ENCODE results near the gene GATAD2B.
A peak's percentile ranks its signal among the peaks of the same experiment; 100 is the strongest.

Gene GATAD2B

DNA sequence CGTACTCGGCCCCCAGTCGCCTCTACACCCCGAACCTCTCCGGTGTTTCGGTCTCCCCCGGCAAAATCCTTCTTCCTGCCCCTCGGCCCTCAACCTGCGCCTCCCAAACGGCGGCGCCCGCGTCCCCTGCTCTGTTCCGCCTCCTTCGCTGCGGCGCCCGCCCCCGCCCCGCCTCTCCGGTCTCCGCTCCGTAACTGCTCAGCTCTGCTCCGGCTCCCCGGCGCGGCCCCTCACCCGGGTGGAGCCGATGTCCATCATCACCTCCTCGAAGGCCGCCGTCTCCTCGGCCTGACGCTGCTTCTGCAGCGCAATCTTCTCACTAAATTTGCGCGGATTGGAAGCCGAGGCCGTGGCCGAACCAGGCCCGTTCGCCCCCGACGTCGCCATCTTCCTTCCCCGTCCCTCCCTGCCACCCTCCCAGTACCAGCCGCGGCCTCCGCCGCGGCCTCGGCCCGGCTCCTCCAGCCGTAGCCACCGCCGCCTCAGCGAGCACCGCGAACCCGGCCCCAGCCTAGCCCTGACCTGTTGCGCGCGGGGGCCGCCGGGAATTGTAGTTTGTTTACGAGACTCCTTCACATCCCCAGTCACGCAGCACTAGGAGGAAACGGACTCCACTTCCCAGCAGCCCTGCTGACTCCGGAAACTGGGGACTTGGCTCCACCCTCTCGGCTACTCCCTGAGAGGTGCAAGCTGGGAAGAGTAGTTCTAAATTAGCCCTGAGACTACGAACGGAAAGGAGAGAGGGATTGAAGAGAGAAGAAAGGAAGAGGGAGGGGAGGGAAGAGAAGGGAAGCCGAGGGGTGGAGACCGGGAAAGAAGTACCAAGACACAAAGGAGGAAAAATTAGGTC is 35.6 kb upstream of the GATAD2B start, which contains the start of gene CRTC2 (continued):
- TF ChIP-seq, protein P1, sequence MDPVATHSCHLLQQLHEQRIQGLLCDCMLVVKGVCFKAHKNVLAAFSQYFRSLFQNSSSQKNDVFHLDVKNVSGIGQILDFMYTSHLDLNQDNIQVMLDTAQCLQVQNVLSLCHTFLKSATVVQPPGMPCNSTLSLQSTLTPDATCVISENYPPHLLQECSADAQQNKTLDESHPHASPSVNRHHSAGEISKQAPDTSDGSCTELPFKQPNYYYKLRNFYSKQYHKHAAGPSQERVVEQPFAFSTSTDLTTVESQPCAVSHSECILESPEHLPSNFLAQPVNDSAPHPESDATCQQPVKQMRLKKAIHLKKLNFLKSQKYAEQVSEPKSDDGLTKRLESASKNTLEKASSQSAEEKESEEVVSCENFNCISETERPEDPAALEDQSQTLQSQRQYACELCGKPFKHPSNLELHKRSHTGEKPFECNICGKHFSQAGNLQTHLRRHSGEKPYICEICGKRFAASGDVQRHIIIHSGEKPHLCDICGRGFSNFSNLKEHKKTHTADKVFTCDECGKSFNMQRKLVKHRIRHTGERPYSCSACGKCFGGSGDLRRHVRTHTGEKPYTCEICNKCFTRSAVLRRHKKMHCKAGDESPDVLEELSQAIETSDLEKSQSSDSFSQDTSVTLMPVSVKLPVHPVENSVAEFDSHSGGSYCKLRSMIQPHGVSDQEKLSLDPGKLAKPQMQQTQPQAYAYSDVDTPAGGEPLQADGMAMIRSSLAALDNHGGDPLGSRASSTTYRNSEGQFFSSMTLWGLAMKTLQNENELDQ (tag by site-specific recombination; IDR thresholded peaks at IDR 0.05; ENCODE audit: low read depth): no peak
- TF ChIP-seq ZNF10 (tag by site-specific recombination; IDR thresholded peaks at IDR 0.05): peak; percentile 72
- no peak for TF ChIP-seq ZNF707 (tag by site-specific recombination; IDR thresholded peaks at IDR 0.05)

DNA sequence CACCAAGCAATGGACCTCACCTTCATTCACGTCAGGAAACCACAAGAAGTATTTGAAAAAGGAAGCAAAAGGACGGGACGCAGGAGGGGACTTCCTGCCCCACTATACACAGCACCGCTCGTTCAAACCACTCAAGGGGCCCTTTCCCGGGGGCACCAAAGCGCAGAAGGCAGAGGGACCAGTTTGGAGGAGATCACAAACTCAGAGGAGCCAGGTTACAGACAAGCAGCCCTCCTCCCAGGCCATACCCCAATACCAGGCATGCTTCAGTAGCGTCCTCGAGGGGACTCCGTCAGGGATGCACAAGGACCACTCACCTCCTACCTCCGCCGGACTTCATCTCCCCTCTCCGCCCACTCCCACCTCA is 35.0 kb upstream of the GATAD2B start:
- H3K27ac ChIP-seq (ENCODE audit: extremely low read depth, low read depth, low read length): peak overlapping the region; percentile 90
- POLR2A ChIA-PET: interaction anchor here (1.5 to 2.0 kb wide), 6 partner anchors 9 to 33 kb away, joined by 5 to 32 read pairs (median 13); partner anchors contain the start of genes CREB3L4, DENND4B, JTB and RPS27

More for the DNA sequence above, 35.0 kb upstream of the GATAD2B start:
- CTCF ChIA-PET: interaction anchor here (0.6 to 1.4 kb wide), 3 partner anchors 13 to 796 kb away, joined by 3 to 4 read pairs (median 4); partner anchors contain the start of gene RAB13
- Histone ChIP-seq H3K9me3 (ENCODE audit: control insufficient read depth, insufficient read depth, low read depth, low read length) (no peaks in the 10 kb centered on the region), H3K36me3 (ENCODE audit: control insufficient read depth in 2 of 2, insufficient read depth in 1 of 2, low read length in 2 of 2) (peaks cover 0 to 58% of the 10 kb centered on the region in 2 experiments; a peak in 2 of 3 replicates), H3K4me1 (ENCODE audit: control insufficient read depth, insufficient read depth, low read length) (peaks cover 13% of the 10 kb centered on the region; the same call in 1 of the 2 replicates), H3K4me3 (ENCODE audit: low read depth, low read length) (peak overlapping the region; percentile 89)
- TF ChIP-seq, protein P2, sequence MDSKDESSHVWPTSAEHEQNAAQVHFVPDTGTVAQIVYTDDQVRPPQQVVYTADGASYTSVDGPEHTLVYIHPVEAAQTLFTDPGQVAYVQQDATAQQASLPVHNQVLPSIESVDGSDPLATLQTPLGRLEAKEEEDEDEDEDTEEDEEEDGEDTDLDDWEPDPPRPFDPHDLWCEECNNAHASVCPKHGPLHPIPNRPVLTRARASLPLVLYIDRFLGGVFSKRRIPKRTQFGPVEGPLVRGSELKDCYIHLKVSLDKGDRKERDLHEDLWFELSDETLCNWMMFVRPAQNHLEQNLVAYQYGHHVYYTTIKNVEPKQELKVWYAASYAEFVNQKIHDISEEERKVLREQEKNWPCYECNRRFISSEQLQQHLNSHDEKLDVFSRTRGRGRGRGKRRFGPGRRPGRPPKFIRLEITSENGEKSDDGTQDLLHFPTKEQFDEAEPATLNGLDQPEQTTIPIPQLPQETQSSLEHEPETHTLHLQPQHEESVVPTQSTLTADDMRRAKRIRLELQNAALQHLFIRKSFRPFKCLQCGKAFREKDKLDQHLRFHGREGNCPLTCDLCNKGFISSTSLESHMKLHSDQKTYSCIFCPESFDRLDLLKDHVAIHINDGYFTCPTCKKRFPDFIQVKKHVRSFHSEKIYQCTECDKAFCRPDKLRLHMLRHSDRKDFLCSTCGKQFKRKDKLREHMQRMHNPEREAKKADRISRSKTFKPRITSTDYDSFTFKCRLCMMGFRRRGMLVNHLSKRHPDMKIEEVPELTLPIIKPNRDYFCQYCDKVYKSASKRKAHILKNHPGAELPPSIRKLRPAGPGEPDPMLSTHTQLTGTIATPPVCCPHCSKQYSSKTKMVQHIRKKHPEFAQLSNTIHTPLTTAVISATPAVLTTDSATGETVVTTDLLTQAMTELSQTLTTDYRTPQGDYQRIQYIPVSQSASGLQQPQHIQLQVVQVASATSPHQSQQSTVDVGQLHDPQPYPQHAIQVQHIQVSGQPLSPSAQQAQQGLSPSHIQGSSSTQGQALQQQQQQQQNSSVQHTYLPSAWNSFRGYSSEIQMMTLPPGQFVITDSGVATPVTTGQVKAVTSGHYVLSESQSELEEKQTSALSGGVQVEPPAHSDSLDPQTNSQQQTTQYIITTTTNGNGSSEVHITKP (tag by site-specific recombination; IDR thresholded peaks at IDR 0.05): peak; percentile 80; the same call in 1 of the 2 replicates
- TF ChIP-seq ZBTB1 (tag by site-specific recombination; IDR thresholded peaks at IDR 0.05) (no peak), ZNF184 (tag by site-specific recombination; IDR thresholded peaks at IDR 0.05) (no peak), ZBTB48 (tag by site-specific recombination; IDR thresholded peaks at IDR 0.05) (no peak), ZNF621 (tag by site-specific recombination; IDR thresholded peaks at IDR 0.05) (no peak), ZNF155 (tag by site-specific recombination; IDR thresholded peaks at IDR 0.05) (no peak), ZFP41 (tag by site-specific recombination; IDR thresholded peaks at IDR 0.05; ENCODE audit: borderline replicate concordance) (no peak), ZNF501 (tag by site-specific recombination; IDR thresholded peaks at IDR 0.05) (no peak), ZNF221 (tag by site-specific recombination; IDR thresholded peaks at IDR 0.05; ENCODE audit: borderline replicate concordance) (no peak), ZNF600 (tag by site-specific recombination; IDR thresholded peaks at IDR 0.05) (no peak), ZBTB17 (tag by site-specific recombination; IDR thresholded peaks at IDR 0.05) (no peak)
- TF ChIP-seq, protein P3, sequence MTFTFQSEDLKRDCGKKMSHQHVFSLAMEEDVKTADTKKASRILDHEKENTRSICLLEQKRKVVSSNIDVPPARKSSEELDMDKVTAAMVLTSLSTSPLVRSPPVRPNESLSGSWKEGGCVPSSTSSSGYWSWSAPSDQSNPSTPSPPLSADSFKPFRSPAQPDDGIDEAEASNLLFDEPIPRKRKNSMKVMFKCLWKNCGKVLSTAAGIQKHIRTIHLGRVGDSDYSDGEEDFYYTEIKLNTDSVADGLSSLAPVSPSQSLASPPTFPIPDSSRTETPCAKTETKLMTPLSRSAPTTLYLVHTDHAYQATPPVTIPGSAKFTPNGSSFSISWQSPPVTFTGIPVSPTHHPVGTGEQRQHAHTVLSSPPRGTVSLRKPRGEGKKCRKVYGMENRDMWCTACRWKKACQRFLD (tag by site-specific recombination; IDR thresholded peaks at IDR 0.05): no peak
- TF ChIP-seq, protein P4, sequence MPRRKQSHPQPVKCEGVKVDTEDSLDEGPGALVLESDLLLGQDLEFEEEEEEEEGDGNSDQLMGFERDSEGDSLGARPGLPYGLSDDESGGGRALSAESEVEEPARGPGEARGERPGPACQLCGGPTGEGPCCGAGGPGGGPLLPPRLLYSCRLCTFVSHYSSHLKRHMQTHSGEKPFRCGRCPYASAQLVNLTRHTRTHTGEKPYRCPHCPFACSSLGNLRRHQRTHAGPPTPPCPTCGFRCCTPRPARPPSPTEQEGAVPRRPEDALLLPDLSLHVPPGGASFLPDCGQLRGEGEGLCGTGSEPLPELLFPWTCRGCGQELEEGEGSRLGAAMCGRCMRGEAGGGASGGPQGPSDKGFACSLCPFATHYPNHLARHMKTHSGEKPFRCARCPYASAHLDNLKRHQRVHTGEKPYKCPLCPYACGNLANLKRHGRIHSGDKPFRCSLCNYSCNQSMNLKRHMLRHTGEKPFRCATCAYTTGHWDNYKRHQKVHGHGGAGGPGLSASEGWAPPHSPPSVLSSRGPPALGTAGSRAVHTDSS (tag by site-specific recombination; IDR thresholded peaks at IDR 0.05): no peak
- TF ChIP-seq, protein P5, sequence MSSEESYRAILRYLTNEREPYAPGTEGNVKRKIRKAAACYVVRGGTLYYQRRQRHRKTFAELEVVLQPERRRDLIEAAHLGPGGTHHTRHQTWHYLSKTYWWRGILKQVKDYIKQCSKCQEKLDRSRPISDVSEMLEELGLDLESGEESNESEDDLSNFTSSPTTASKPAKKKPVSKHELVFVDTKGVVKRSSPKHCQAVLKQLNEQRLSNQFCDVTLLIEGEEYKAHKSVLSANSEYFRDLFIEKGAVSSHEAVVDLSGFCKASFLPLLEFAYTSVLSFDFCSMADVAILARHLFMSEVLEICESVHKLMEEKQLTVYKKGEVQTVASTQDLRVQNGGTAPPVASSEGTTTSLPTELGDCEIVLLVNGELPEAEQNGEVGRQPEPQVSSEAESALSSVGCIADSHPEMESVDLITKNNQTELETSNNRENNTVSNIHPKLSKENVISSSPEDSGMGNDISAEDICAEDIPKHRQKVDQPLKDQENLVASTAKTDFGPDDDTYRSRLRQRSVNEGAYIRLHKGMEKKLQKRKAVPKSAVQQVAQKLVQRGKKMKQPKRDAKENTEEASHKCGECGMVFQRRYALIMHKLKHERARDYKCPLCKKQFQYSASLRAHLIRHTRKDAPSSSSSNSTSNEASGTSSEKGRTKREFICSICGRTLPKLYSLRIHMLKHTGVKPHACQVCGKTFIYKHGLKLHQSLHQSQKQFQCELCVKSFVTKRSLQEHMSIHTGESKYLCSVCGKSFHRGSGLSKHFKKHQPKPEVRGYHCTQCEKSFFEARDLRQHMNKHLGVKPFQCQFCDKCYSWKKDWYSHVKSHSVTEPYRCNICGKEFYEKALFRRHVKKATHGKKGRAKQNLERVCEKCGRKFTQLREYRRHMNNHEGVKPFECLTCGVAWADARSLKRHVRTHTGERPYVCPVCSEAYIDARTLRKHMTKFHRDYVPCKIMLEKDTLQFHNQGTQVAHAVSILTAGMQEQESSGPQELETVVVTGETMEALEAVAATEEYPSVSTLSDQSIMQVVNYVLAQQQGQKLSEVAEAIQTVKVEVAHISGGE (tag by site-specific recombination; conservative IDR thresholded peaks at IDR 0.05; ENCODE audit: low read depth): peak; percentile 67
